Epithelial cell of esophagus (primary cell): ENCODE results near the gene PSMG4.

Source experiments
- DNase-seq: peaks from one replicate; pipeline ENCODE4 v3.0.0; 2010; ENCODE audit warnings: low read depth
- H3K4me3 ChIP-seq: 2 replicates; pipeline ENCODE4 v1.5.1; 2011; ENCODE audit warnings: mild to moderate bottlenecking, low read length, control low read depth
- TF ChIP-seq, protein P1 (sequence below): IDR thresholded peaks from 2 replicates; pipeline ENCODE4 v1.5.1; 2011; ENCODE audit warnings: low read depth, mild to moderate bottlenecking, low read length, control low read depth, inconsistent platforms; ENCODE audit not compliant: insufficient read depth; ENCODE audit errors: missing control alignments

Gene PSMG4

DNA sequence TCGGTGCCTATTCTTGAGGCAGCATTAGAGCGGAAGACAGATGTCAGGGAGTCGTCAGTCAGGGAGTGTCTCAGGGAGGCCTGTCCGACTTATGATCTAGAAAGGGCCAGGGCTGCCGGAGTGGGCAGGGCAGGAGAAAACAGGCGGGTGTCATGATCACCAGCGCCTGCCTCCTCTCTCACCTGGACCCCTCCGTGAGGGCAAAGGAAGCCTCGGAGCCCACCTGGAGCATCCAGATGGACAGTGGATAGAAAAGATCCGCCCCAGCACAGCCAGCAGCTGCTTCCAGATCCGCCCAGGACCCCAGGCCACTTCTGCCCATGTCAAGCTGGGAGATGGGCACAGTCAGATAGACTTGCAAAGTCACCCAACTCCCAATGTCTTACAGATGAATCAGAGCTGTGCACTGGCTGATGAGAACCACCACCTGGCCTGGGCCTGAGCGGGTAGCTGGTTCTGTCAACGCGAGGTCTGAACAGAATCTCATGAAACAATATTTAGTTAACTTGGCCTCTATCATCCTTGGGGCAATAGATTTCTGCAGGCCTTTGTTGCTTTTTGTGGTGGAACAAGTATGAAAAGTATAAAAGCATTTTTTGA lies 22.2 kb downstream of the PSMG4 start:
- H3K4me3 ChIP-seq, result no peak overlapping the region
- no peak for DNase-seq
- TF ChIP-seq, protein P1, sequence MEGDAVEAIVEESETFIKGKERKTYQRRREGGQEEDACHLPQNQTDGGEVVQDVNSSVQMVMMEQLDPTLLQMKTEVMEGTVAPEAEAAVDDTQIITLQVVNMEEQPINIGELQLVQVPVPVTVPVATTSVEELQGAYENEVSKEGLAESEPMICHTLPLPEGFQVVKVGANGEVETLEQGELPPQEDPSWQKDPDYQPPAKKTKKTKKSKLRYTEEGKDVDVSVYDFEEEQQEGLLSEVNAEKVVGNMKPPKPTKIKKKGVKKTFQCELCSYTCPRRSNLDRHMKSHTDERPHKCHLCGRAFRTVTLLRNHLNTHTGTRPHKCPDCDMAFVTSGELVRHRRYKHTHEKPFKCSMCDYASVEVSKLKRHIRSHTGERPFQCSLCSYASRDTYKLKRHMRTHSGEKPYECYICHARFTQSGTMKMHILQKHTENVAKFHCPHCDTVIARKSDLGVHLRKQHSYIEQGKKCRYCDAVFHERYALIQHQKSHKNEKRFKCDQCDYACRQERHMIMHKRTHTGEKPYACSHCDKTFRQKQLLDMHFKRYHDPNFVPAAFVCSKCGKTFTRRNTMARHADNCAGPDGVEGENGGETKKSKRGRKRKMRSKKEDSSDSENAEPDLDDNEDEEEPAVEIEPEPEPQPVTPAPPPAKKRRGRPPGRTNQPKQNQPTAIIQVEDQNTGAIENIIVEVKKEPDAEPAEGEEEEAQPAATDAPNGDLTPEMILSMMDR, result no peak

DNA sequence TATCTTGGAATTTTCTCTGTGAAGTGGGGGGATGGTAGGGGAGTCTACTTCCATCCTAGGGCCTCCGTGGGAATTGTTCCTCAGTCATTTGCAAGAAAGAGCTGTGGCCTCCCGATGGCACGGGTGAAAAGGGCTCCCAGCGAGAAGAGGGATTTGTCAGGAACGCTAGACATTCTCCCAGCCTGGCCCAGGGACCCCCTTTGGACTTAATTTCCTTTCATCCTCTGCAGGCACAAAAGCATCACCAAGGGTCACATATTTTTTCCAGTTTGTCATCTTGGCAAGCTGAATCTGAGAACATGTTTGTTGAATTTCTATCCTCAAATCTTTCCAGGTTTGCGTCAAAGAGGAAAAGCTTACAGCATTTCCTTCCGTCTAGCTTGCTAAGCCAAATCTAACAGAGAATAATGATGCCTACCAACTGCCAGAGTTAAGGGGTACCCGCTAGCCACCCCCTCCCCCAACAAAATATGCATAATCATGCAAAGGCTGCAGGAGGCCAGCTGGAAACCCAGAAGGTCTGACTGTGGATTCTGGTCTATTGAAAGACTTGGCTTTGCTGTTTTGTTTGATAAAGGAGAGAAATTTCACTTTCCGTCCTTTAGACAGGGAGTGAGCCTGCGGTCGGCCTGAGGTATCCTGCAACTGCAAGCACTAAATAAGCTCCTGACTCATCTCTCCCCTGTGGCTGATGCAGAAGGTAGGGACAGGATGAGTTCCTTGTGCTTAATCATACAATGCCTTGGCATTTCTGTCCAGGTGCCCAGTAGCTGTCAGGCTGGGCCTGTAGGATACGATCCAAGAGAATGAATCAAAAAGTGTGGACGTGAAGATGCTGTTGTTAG lies 23.1 kb downstream of the PSMG4 start:
- no peak overlapping the region for H3K4me3 ChIP-seq
- TF ChIP-seq, protein P1, result no peak
- DNase-seq, result peak; percentile 98

DNA sequence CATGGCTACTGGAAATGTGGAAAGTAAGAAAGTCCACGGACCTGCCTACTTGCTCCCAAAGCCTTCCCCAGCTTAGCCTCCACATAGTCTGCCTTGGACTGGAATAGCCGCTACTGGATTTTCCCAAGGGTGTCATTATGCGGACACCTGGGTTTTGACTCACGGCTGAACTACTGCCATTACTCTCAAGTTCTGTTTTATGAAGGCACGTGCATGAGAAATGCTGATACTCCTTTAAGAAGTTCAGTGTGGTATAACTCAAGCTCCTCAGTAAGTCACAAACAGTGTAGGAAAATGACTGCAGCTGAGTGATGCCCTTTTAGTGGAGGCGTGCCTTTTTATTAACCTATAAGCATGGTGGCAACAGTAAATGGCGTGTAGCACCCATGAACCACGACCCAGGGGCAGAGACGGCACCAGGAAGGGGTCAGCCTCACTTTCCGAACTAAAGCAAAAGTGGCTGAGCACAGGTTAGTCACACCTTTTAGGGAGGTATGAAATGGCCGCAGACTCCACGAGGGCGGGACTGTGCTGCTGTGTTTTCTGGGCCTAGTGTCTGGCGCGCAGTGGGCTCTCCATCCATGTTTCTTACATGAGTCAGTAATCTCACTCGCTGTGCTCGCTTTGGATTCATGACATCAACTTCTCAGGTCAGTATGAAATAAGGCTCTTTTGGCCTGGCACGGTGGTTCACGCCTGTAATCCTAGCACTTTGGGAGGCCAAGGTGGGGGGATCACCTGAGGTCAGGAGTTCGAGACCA lies 23.9 kb downstream of the PSMG4 start:
- no peak overlapping the region for H3K4me3 ChIP-seq
- TF ChIP-seq, protein P1, result no peak
- no peak for DNase-seq

DNA sequence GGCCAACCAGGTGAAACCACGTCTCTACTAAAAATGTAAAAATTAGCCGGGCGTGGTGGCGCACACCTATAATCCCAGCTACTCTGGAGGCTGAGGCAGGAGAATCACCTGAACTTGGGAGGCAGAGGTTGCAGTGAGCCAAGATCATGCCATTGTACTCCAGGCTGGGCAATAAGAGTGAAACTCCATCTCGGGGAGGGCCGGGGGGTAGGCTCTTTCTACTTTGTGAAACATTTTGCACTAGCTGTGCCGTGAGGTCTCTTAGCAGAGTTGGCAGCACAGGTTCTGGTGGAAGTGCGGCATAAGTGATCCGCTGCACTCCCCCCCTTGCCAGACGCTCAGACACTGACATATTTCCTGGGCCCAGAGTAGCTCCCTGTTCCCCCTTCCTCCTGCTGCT lies 24.5 kb downstream of the PSMG4 start:
- no peak overlapping the region for H3K4me3 ChIP-seq
- TF ChIP-seq, protein P1, result no peak
- no peak for DNase-seq

DNA sequence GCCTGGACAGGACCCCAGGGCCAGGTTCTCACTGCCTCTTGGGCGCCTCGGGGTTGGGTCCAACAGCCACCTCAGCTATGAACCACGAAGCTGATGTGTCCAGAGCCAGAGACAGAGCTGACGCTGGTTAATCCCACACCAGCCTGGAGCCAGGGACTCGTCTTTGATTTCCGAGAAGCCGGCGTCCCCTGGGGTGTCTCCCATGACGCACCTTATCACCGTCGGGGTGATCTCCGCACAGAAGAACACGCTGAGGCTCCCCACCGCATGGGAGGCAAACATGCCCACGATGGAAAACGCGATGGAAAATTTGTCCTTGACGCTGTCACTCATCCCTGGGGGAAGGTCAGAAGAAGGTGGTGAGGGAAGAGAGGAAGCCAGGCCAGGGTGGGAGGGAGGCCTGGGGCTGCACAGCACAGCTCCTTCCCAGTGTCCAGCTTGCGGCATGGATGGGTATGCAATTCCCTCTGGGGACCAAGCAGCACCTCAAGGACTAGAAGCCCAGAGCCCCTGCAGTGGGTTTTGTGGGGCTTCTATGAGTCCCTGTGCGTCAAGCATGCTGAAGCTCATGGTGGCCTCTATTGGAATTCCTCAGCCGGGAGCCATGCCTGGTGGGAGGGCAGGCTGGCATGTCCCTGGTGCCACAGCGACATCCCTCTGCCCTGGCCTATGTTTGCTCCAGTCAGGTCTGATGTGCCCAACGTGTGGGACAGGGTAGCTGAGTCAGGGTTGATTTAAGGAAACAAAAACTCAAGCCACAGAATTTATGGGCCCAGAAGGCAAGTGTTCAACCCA lies 25.1 kb downstream of the PSMG4 start:
- no peak overlapping the region for H3K4me3 ChIP-seq
- DNase-seq, result no peak
- TF ChIP-seq, protein P1, result no peak

DNA sequence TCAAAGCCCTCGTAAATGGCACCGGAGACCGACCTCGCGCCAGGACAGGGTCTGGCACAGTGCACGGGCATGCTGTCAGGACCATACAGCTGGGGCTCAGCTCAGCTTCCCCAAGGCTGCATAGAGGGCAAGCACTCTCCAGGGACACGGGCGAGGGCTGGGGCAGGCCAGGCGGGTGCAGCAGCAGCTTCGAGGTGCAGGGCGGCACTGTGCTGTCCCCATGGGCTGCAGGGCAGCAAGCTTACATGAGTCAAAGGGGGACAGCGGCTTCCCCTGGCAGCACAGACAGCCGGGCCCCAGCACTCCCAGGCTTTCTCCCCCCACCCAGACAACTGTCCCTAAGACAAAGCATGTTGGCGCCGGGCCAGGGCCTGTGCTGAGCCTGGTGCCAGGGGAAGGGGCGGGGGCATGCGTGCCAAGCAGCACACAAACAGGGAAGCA lies 25.7 kb downstream of the PSMG4 start:
- no peak for DNase-seq
- TF ChIP-seq, protein P1, result no peak
- no peak overlapping the region for H3K4me3 ChIP-seq
